Endometrium (tissue), 2 donors: ENCODE results near the gene BCAS4.

Source experiments
- FAIRE-seq: peaks from 2 replicates; lab custom pipeline; 2012; peaks lifted over from hg19 to GRCh38; lab: Jason Lieb, UNC
- donor health status: control.
- donor health status: control.

Gene BCAS4

DNA sequence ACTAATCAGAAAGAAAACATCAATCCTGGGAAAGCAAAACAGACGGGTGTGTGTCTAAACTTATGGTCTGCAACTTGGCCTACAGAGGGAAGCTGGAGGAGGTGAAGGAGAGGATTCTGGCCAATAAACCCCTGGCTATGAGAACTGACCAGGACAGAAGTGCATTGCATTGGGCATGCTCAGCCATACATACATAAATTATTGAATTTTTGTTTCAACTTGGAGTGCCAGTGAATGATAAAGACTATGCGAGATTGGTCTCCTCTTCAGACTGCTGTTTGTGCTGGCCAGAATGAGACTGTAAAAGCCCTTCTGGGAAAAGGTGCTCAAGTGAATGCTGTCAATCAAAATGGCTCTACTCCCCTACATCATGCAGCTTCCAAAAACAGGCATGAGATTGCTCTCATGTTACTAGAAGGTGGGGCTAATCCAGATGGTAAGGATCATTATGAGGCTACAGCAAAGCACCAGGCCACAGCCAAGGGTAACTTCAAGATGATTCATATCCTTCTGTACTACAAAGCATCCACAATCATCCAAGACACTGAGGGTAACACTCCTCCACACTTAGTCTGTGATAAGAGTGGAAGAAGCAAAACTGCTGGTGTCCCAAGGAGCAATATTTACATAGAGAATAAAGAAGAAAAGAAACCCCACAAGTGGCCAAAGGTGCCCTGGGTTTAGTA is 119.0 kb downstream of the BCAS4 start:
- FAIRE-seq: no peak

DNA sequence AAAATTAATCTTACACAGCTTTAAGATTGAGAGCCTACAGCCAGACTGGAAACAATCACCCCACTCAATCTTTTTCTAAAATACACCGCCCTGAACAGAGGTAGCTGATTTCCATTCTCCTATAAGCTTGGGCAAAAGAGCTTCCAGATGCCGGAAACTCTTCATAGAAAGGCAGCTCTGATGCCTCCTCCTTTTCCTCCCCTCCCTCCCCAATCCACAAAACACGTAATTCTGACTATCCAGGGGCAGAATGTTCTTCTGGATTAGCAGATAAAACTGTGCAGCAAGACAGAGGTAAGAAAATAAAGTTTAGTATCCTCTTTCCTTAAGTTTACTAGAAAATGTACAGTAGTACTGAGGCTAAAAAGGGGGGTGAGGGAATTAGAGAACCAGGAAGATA is 120.6 kb downstream of the BCAS4 start:
- no peak for FAIRE-seq

DNA sequence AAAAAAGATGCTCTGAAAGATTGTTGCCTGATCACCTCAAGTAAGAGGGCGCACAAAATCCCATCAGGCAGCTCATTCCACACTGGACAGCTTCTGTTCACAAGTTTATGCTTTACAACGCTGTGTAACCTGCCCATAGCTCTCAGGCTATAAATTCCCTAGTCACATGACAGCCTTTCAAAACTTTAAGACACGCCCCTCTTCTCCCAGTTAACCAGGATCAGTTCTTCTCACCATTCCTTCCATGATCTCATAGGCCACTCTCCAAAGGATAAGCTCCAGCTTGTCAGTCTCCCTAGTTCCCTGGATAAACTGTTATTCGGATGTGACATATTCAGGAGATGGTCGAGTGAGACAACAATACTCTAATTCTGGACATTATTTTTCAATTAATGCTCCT is 121.4 kb downstream of the BCAS4 start:
- no peak for FAIRE-seq

DNA sequence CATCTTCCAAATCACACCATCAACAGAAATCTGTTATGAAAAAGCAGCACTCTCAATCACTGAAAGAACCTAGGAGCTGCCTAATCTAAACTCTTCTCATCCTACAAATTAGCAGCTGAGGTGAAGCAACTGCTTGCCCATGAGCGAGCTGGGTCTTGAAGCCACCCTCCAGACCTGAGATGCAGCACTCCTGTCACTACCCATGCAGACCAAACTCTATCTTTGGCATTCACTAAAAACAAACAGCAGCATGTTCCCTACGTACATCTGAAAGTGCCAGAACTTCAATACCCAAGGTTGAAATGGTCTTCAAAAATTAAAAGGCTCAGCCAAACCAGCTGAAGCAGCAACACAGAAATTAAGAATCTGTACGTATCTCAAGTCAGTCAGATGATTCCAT is 122.1 kb downstream of the BCAS4 start:
- no peak for FAIRE-seq

DNA sequence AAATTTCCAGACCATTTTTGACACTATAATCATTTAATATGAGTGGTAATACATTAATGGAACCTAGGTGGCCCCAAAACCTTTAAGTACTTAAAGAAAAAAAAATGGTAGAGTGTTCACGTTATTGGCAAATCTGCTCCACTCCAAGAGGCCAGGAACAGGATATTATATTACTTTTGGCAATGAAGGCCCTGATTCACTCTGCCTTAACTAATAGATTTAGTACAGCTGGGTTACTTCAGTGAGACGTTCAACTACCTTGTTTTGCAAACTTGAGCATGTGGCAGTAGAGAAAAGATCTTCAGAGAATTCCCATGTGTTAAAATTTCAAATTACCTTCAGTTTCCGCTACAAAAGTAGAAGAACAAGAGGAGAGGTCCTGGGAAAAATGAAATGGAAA is 123.5 kb downstream of the BCAS4 start:
- no peak for FAIRE-seq

DNA sequence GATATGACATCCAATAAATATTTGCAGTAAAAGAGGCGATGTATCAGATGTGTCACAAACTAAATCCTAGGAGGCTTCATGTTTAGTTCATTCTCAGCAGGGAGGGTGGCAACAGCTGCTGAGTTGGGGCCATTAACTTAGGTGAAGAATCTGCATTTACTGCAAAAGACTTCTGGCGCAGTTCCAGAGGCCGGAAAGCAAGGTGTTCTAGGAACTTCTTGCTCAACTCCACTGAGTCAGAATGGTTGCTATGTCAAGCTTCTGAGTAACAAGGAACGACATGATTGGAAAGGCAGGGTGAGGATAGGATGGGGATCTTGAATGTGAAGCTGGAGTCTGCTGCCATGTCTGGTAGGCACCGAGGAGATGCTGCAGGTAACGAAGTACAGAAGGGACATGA is 124.7 kb downstream of the BCAS4 start:
- FAIRE-seq: no peak

DNA sequence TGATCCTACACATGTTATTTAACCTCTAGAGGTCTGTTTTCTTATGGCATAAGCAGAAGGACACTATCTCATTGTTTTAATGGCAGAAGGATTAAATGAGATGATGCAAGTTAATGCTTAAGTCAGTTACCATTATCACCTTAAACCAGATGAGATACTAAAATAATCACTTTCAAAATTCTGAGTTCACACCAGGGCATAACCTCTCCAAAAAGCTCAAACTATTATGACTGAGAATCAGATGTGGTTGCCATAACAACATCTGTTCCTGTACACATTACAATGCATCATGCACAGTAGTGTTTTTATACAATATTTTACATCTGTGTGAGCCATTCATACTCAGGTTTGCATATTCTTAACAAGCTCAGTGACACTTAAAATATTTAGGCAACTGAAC is 126.1 kb downstream of the BCAS4 start:
- FAIRE-seq: no peak

DNA sequence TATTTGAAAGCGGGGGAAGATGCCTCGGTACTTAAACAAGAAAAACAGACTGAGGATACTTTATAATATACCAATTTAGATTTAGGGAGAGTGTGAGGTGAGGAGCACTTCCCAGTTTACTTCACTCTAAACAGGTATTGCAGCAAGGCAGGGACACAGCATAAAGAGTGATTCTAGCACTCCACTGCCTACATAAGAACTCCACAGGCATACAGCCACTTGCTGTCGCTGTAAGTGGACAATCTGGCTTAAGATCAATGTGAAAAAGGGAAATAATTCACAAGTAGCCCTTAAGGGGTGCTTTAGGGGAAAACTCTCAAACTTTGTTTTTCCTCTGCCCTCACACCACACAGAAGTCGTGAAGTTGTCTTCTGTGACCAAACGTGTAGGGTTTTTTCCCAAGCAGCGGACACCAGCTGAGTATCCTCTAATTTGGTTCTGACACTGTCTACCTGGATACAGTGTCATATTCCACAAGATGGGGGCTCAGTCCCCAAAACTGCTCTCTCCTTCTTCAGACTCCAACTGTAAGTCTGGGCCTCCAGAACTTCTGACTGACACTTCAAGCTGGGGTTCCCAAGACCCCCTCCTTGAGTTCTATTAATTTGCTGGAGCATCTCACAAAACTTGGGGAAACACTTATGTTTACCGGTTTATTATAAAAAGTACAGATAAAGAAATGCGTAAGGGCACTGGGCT is 127.1 kb downstream of the BCAS4 start:
- no peak for FAIRE-seq

DNA sequence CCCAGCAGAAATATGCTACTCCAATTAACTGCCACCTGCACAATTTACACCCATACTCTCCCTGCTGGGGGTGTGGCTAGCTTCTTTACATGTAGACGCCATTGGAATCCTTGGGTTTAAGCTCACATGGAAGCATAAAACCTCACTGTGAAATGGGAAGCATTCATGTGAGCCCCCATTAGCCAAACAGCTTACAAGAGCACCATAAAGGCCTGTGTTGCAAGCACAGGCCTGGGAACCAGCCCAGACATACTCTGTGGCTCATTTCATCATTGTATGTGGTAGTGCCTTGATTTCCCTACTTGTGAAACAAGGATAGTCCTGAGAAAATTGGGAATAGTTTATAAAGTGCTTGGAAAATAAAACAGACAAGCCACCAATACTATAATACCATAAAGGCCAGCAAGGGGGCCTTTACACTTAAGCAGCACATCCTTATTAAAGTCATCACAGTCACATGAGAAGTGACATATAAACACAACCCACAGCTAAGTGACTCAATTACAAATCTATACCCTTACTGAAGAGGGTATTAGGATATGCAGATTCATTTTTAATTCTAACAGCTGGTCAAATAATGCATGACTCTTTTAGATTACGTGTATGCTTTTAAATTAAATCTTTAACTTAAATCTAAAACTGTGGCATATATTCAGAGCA is 129.5 kb downstream of the BCAS4 start:
- no peak for FAIRE-seq

DNA sequence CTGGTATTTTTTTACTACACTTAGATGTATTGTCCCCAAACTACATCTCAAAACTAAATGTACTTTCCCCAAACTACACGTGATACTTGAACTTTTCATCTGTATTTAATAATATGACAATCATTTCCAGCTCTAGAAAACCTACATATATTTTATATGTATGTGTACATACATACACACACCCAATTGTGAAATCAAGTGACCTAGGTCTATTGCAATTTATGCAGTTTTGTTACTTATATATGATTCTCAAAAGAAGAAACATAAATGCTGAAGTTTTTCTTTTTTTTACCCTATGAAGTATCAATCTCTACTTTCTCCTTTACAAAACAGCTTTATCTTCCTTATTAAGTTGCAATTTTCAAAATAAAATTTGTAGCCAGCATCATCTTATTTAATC is 131.7 kb downstream of the BCAS4 start:
- no peak for FAIRE-seq
